WTC11 (cell line): ENCODE results near the gene KRTAP13-1.

ENCODE experiments used
- CTCF ChIP-seq: fragments of 200-600 bp; IDR thresholded peaks from 2 replicates; pipeline ENCODE4 v1.8.0; 2022; ENCODE audit warnings: antibody characterized with exemption
- IRF2 ChIP-seq: sonication (generic); formaldehyde crosslinking; IDR thresholded peaks from 2 replicates; pipeline ENCODE4 v1.8.0; 2022; ENCODE audit warnings: low read depth, missing genetic modification reagents, borderline replicate concordance
- KAT7 ChIP-seq: sonication (generic); formaldehyde crosslinking; IDR thresholded peaks from 2 replicates; pipeline ENCODE4 v1.8.1; 2023; ENCODE audit warnings: missing genetic modification reagents, mild to moderate bottlenecking, borderline replicate concordance
- ZNF121 ChIP-seq: sonication (generic); formaldehyde crosslinking; IDR thresholded peaks from 2 replicates; pipeline ENCODE4 v1.8.0; 2023; ENCODE audit warnings: missing genetic modification reagents

DNA sequence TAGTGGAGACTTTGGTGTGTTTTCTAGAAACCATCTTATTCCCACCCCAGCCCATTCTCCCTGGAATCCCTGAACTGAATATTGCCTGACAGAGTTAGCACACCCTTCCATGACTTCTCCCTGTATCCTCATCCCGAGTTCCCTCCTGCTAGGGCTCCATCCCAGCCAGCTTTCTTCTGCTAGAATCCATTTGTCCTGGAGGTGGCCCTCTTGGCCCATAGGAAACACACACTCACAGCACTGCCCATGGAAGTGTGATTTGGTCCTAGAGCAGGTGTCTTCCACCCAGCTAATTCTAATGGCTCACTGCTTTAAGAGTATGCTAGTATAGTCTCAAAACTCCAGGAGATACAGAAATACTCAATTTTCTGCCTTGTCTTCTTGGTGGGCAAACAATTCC lies 48.4 kb downstream of the KRTAP13-1 start:
- no peak for TF ChIP-seq CTCF
- TF ChIP-seq IRF2 (CRISPR knock-in tag), result no peak
- TF ChIP-seq KAT7 (CRISPR knock-in tag), result no peak
- no peak for TF ChIP-seq ZNF121 (CRISPR knock-in tag)
